GM19240 (cell line): ENCODE data around the gene SRPX.

ENCODE experiments used
- DNase-seq: peaks from one replicate; pipeline ENCODE4 v3.0.0; 2011; ENCODE audit warnings: low spot score; ENCODE audit not compliant: insufficient read length

SRPX gene

DNA sequence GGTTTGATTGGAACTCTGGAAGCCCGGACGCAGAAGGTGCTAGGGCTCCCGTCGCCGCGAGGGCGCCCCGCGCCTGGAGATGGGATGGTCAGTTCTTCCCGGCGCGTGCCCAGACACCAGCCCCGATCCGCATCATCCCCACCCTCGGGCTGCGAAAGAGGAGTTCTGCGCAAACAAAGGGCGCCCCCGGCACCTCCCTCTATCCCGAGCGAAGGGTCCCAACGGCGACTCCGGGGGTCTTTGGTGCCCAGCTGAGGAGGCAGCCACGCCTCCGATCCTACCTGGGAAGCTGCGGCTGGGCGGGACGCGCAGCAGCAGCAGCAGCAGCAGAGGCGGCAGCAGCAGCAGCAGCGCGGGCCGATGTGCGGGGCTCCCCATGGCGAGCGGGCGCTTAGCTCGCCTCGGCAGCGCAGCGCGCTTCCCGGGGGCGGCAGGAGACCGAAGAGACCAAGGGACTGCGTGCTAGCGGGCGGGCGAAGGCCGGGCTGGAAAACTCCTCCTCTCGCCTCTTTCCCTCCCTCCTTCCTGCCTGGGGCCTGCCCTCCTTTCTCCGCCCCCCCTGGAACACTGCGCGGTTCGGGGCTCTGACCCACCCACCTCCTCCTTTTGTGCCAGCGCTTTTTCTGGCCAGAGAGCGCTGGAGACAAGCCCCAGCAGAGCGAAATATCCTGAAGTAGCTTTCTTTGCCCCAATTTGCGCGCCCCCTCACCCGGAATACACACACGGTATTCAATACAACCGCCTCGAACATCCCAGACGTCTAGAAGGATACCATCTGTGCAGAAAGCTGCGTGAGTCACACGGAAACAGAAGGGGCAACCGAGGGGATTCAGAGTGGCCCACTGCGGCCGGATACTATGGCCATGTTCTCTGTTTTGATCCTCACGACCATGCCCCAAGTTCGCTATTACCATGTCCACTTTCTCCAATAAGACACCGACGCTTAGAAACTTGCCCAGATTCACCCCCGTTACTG, at the start of gene SRPX:
TSS of gene SRPX (minus strand) at position 457 of the 976 bp plus-strand sequence. CDS start at position 378, 79 bp downstream.
- no peak for DNase-seq

DNA sequence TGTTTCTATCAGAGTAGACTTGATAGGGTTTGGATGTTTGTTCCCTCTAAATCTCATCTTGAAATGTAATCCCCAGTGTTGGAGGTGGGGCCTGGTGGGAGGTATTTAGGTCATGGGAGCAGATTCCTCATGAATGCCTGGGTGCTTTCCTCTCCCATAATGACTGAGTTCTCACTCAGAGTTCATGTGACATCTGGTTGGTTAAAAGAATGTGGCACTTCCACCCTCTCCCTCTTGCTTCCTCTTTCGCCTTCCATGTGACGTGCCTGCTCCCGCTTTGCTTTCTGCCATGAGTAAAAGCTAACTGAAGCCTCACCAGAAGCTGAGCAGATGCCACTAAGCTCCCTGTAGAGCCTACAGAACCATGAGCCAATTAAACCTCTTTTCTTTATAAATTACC, 47.3 kb upstream of the SRPX start:
- DNase-seq = no peak

DNA sequence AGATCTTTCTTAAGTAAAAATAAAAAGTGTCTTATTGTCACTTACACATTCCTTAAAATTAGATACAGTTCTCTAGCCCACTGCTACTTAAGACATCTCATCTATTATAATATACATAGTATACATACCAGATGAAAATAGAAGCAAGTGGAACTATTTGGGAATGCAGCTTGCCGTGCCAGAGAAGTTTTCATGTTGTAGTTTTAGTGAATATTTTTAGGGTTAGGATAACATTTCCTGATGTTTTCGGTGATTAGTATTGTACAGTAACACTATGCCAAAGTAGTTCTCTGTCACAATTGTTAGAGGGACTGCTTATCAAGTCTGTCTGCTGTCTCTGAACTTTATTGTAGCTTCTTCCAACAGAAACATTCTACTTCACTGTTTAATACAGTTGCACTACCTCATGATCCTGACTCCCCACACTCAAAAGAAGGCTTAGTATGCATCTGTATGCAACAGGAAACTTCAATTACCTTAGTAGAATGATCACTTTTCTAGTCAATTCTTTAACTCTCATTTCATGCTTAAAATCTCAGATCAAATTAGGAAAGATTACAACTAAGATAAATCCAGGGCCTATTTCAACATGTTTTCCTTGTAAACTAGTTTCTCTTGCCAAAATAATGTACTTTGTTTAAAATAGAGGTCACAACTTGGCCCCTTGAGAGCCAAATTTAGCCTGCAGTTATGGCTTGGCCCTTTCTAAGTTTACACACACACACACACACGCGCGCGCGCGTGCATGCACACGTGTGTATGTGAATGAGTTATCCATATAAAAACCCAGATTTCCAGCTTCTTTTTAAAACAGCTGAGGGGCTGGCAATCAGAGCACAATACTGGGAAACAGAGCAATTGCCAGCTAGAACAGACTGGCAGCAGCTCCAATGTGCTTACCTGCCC, 42.3 kb upstream of the SRPX start:
- DNase-seq = no peak

DNA sequence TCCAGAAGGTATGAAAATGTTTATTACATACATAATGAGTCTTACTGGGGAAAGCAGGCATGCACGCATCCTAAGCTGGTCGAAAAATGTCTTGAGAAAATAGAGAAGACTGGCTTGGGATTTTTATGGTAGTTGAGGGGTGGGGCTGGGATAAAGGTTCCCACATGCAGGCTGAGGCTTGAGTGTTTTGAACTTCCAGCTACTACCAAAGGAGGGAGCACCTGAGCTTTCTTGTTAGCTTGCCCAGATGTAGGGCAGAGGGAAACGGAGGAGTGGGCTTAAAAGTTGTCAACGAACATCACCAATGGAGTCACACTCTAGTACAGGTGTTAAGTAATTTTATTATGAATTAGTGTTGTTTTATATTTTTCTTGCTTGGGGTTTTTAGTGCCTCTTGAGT, 39.6 kb upstream of the SRPX start:
- DNase-seq = no peak

- no peak for DNase-seq
Observed at GRCh38 chrX:38256019-38256418, 35.3 kb upstream of the SRPX start.

DNA sequence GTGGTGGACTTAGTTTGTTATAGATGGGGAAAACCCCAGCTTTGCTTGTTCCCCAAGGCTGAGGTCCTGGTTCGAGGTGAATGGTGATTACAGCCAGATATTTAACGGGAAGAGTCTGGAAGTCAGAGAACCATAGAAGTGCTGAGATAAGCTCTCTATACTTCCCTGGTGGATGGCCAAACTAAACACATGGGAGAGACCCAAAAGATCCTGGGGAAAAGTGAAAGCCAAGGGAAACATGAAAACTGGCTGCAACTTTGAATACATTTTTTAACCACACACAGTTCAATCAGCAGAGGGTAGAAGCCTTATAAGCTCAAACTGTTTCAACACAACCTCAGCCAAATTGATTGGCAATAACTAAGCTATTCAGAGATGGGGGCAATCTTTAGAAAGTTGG, 29.3 kb upstream of the SRPX start:
- DNase-seq = no peak

DNA sequence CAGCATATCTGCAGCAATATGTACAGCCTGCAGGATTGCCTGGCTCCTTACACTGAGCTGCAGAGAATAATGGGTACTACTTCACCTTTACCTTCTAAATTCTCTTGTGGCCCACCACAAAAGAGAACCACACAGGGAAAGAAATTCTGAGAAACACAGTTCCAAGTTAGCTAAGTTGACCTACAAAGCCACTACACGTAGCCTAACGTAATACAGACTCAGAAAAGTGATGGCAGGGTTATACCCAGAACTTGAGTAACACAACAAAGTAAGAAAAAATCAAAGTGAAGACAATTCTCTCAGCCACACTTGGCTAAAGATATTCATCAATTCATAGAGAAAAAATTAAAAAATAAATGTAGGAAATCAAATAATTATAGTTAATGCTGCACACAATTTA, 26.4 kb upstream of the SRPX start:
- DNase-seq = no peak

GRCh38 chrX:38240541-38240940, 19.9 kb upstream of the SRPX start:
- no peak for DNase-seq

- no peak for DNase-seq
Observed at GRCh38 chrX:38236901-38237615, 16.4 kb upstream of the SRPX start.

GRCh38 chrX:38233891-38234667, 13.4 kb upstream of the SRPX start:
- no peak for DNase-seq

- no peak for DNase-seq
Observed at GRCh38 chrX:38232079-38232686, 11.5 kb upstream of the SRPX start.

DNA sequence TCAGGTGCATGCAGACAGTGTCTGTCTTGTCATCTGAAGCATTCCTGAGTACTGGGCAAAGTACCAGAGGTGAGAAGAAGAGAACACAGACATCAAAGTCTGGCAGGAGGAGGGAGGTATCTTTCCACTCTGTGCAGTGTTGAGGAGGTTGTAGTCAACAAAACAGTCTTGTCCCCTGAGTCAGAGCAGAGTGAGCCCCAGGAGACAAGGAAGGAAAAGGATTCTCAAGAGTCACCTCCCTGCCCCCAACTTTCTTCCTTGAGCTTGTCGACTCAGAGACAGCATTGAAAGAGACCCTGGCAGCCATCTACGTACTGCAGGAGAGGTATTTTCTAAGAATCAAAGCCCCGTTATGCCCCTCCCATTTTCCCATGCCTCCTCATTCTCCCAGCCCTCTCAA, 4.4 kb upstream of the SRPX start:
- no peak for DNase-seq

- no peak for DNase-seq
Observed at GRCh38 chrX:38224160-38224559, 3.5 kb upstream of the SRPX start.

GRCh38 chrX:38221391-38221929, 789 bp upstream of the SRPX start:
- no peak for DNase-seq

DNA sequence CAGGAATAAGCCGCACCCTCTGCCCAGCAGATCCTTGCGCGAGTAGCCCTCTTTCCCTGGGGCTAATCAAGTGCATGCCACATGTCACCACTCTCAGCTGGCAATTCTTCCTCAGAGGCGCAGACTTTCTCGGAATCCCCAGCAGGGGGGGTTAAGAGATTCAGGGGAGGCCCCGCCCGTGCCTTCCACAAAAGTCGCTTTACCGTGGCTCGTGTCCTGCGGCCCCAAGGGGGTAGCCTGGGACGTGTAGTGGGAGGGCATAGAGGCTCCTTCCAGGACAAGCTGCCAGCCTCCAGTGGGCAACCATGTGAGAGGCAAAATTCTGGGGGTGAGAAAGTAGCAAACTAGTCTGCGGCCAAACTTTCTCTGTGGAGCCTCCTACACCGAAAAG, 652 bp downstream of the SRPX start:
- no peak for DNase-seq

- DNase-seq = no peak
Observed at GRCh38 chrX:38216642-38217041, 4.0 kb downstream of the SRPX start.

DNA sequence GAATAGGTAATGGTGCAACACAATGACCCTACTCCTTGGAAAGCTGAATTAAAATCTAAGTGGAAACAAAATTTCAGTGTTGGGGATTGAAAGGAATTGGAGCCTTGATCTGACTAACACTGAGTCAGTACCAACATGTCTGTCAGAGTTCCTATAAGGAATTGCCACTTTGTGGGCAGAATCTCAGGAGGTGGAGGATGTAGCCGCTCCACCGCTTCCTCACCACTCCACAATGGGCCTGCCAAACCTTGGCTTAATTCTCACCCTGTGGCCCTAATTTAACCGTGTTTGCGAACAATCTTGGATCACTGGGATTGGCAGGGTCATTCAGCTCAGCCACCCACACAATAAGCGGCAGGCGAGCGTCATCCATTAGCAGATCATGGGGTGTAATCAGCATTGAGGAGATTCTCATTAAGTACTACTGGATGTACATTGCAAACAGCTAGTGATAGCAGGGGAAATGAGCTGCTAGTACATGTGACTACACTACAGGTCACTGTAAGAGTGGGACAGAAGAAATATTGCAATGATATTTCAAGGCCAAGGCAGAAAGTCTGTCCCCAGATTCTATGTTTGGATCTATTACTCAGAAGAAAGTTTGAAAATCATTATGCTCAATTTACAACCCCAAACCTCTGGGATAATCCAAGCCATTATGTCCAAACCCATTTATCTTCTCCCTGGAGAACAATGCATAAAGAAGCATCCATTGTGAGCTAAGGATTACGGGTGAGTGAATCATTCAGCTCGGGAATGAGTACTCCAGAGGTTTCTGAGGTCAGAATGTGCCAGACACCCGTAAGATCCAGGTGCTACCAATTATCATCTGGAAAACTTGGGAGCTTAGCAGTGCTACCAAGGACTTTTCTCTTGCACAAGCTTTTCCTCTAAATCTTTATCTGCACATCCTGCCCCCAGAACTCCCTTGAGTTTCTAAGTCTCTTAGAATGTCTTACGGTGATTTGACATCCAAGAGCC, 5.8 kb downstream of the SRPX start:
- no peak for DNase-seq

DNA sequence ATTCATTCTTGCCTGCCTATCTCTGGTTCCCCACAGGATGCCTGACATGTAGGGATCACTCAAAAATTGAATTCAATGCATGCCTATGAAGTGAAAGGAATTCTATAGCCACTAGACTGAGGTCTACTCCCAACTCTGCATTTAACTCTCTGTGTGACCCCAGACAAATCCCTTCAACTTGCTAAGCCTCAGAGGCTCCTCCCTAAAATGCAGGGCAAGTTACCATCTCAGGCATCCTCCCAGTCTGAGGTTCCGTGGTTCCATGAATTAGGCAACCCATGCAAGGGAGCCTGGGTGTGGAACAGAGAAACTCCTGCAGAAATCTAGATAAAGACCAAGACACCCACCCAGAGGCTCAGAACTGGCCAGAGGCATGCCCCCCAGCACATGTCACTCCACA, 6.6 kb downstream of the SRPX start:
- DNase-seq = no peak
